Measurements from ENCODE around the gene FGF12.

Gene FGF12

GRCh38 chr3:192326656-192327055 lies 400.7 kb downstream of the FGF12 start:
- DNase-seq = no peak

GRCh38 chr3:192317564-192317963 lies 409.8 kb downstream of the FGF12 start:
- DNase-seq = no peak

- no peak for DNase-seq
Measured at GRCh38 chr3:192313605-192314004, 413.7 kb downstream of the FGF12 start.

- DNase-seq = no peak
Measured at GRCh38 chr3:192307631-192308030, 419.7 kb downstream of the FGF12 start.

- DNase-seq = peak; percentile 55
Measured at GRCh38 chr3:192303235-192303634, 424.1 kb downstream of the FGF12 start.

- no peak for DNase-seq
Measured at GRCh38 chr3:192302721-192303120, 424.6 kb downstream of the FGF12 start.

- DNase-seq = no peak
Measured at GRCh38 chr3:192299921-192300320, 427.4 kb downstream of the FGF12 start.

- no peak for DNase-seq
Measured at GRCh38 chr3:192296845-192297244, 430.5 kb downstream of the FGF12 start.

- no peak for DNase-seq
Measured at GRCh38 chr3:192284443-192285072, 442.8 kb downstream of the FGF12 start.

- no peak for DNase-seq
Measured at GRCh38 chr3:192281207-192281880, 446.0 kb downstream of the FGF12 start.

GRCh38 chr3:192279664-192280063 lies 447.7 kb downstream of the FGF12 start:
- no peak for DNase-seq

GRCh38 chr3:192277477-192277876 lies 449.9 kb downstream of the FGF12 start:
- no peak for DNase-seq

- no peak for DNase-seq
Measured at GRCh38 chr3:192275741-192276355, 451.5 kb downstream of the FGF12 start.

- DNase-seq = no peak
Measured at GRCh38 chr3:192273697-192274010, 453.7 kb downstream of the FGF12 start.

GRCh38 chr3:192273001-192273696 lies 454.2 kb downstream of the FGF12 start:
- DNase-seq = no peak

- no peak for DNase-seq
Measured at GRCh38 chr3:192262001-192262400, 465.3 kb downstream of the FGF12 start.

- DNase-seq = no peak
Measured at GRCh38 chr3:192261135-192261534, 466.2 kb downstream of the FGF12 start.

- no peak for DNase-seq
Measured at GRCh38 chr3:192260116-192261010, 467.0 kb downstream of the FGF12 start.

GRCh38 chr3:192259661-192260060 lies 467.7 kb downstream of the FGF12 start:
- no peak for DNase-seq

GRCh38 chr3:192258721-192259120 lies 468.6 kb downstream of the FGF12 start:
- DNase-seq = no peak

- DNase-seq = no peak
Measured at GRCh38 chr3:192255839-192256238, 471.5 kb downstream of the FGF12 start.

- no peak for DNase-seq
Measured at GRCh38 chr3:192253138-192253887, 474.0 kb downstream of the FGF12 start.

Data from DMS 273 treated with DMSO at 0.1 percent for 48 hours (cell line).